Measurements from ENCODE around the gene CGB3.

CGB3 gene

DNA sequence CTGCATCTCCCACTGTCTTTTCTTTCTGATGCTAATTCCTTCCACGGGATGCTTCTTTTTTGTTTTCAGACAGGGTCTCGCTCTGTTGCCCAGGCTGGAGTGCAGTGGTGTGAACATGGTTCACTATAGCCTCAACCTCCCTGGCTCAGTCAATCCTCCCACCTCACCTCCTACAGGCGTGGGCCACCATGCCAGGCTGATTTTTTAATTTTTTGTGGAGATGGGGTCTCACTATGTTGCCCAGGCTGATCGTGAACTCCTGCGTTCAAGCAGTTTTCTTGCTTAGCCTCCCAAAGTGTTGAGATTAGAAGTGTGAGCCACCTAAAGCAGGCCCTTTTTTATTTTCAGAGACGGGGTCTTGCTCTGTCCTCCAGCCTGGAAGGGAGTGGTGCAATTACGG is 35.8 kb downstream of the CGB3 start:
- DNase-seq (ENCODE audit: low spot score), result no peak

GRCh38 chr19:48987323-48987722 is 36.8 kb downstream of the CGB3 start:
- no peak for DNase-seq (ENCODE audit: low spot score)

DNA sequence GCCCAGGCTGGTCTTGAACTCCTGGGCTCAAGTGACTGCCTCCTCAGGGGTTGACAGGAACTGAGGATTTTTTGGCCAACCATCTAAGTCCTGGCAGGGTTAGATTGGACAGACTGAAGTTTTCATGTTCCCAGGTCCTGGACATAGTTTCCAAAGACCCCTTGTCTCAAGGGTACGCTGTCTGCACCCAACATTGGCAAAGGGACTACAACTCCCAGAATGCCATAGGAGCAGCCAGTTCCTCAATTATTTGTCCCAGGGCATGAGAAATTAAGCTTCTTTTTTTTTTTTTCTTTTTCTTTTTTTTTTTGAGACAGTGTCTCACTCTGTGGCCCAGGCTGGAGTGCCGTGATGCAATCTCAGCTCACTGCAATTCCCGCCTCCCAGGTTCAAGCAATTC is 37.9 kb downstream of the CGB3 start:
- no peak for DNase-seq (ENCODE audit: low spot score)

- DNase-seq (ENCODE audit: low spot score), result no peak
Measured at GRCh38 chr19:48985711-48986110, 38.4 kb downstream of the CGB3 start.

GRCh38 chr19:48982280-48982679 is 41.9 kb downstream of the CGB3 start:
- DNase-seq (ENCODE audit: low spot score), result no peak

- no peak for DNase-seq (ENCODE audit: low spot score)
Measured at GRCh38 chr19:48977061-48977460, 47.1 kb downstream of the CGB3 start.

GRCh38 chr19:48975947-48976847 is 47.9 kb downstream of the CGB3 start:
- DNase-seq (ENCODE audit: low spot score), result peak; percentile 31
